Right lobe of liver (tissue), 4 donors: ENCODE data around the gene USP9X.

Source experiments
- CTCF ChIP-seq, 4 donors: fragments of 200-600 bp in 3 of 4; fragments of 450-650 bp in 1 of 4; IDR thresholded peaks; one replicate each; pipeline versions ENCODE4 v1.5.1 to v1.8.0; 2016 to 2022; ENCODE audit warnings: antibody characterized with exemption in 4 of 4, mild to moderate bottlenecking in 2 of 4
- POLR2A ChIP-seq: fragments of 450-650 bp; IDR thresholded peaks from one replicate; pipeline ENCODE4 v1.6.1; 2017; ENCODE audit warnings: antibody characterized with exemption, mild to moderate bottlenecking
- donor health status: DM: no; HTN: no; CAD: no.
- donor health status: DM: no; HTN: no; CAD: no.
- donor health status: DM: no; HTN: yes; CAD: no.

- TF ChIP-seq CTCF (IDR thresholded peaks at IDR 0.05) (no peak), POLR2A (no peak)
Observed at GRCh38 chrX:41273638-41274037, 188.4 kb downstream of the USP9X start.
